HG03575 (cell line): ENCODE measurements around the gene WDR87.
"Not testable (repeated sequence)": the region's sequence is repeated elsewhere in the genome, so short reads cannot be mapped to it uniquely, and the experiment has no call there.

Experiments used
- ATAC-seq: cut with Tn5 transposase; IDR thresholded peaks from one replicate; pipeline ENCODE4 v1.9.1; 2021; ENCODE audit not compliant: unreplicated experiment, insufficient number of reproducible peaks, low FRiP score; ENCODE audit errors: extremely low read depth

Gene WDR87

GRCh38 chr19:37899453-37899852, 6.9 kb downstream of the WDR87 start:
- no peak for ATAC-seq

GRCh38 chr19:37896180-37896579, 10.2 kb downstream of the WDR87 start:
- no peak for ATAC-seq

DNA sequence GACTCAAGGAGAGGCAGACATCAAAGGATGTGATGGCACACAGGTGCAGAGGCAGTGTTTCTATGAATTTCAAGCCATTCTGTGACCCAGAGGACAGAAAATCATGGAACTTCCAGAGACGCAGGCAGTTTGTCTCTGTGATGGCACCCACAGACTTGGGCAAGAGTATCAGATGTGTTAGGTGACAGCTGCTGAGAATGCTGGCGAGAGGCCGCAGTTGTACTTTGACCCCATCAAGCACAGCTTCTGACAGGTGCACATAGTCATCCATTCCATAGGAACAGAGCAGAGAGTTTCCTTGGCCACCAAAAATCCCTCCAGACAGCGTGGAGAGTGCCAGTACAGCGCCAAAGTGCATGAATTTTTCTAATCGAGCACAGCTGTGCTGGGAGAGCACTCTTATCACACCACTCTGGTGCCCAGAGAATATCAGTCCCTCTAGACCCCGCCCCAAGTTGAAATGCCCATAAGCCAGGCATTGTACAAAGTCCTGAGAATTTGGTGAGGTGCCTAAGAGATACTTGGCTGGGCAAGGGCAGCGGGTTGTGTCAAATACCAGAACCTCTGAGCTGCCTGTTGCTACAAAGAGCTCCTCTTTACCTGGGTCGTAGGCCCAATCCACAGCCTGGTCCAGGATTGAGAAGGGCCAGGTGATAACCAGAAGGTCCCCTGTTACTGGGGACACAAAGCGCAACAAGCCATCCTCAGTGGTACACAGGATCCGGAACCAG, 12.4 kb downstream of the WDR87 start:
- no peak for ATAC-seq

- no peak for ATAC-seq
These were observed 19.8 kb downstream of the WDR87 start for GRCh38 chr19:37886571-37886970.

GRCh38 chr19:37885392-37885791, 21.0 kb downstream of the WDR87 start:
- no peak for ATAC-seq

DNA sequence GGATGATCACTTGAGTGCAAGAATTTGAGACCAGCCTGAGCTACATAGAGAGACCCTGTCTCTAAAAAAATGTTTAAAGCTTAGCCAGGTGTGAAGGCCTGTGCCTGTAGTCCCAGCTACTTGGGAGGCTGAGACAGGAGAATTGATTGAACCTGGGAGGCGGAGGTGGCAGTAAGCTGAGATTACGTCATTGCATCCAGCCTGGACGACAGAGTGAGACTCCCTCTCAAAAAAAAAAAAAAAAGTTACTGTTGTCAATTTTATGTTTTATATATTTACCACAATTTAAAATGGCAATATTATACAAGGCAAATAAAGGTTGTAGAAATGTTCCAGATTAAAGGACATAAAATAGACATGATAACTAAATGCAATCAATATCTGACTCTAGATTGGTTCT, 29.2 kb downstream of the WDR87 start:
- ATAC-seq, result no peak

DNA sequence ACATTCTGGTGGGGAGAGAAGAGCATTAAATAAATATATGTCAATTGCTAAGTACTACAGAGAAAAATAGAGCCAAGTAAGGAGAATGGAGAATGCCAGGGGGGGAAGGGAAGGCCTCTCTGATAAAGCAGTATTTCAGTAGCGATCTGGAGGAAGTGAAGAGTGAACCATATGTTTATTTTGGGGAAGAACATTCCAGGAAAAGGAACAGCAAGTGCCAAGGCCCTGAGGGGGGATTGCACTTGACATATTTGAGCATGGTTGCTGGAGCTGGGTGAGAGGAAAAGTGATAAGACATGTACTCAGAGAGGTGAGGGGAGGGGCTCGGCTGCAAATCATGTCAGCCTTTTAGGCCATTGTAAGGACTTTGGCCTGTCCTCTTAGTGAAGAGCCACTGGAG, 30.4 kb downstream of the WDR87 start:
- no peak for ATAC-seq

GRCh38 chr19:37874784-37875183, 31.6 kb downstream of the WDR87 start:
- ATAC-seq, result no peak

GRCh38 chr19:37872383-37872782, 34.0 kb downstream of the WDR87 start:
- no peak for ATAC-seq

DNA sequence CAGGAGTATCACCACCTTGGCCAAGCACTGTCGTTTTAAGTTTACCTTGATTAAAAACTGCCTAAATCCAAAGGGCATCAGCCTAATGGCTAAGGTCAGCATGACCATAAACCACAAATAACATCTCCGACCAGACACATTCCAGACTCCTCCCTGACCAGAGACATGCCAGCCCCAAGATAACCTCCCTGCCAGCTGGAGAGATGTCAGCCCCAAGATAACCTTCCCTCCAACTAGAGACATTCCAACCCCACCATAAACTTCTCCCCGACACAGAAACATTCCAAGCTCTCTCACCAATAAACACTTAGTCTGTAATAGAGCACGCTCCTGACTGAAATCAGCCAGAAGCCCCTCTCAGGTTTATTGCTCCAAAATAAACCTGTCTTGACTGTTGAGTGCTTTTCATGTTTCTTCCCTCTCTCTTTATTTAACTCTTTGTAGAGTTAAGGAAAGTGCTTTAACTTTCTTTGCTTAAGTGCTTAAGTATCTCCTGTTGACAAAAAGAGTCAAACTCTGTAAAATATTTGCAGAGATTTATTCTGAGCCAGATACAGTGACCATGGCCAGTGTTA, 36.5 kb downstream of the WDR87 start:
- no peak for ATAC-seq

DNA sequence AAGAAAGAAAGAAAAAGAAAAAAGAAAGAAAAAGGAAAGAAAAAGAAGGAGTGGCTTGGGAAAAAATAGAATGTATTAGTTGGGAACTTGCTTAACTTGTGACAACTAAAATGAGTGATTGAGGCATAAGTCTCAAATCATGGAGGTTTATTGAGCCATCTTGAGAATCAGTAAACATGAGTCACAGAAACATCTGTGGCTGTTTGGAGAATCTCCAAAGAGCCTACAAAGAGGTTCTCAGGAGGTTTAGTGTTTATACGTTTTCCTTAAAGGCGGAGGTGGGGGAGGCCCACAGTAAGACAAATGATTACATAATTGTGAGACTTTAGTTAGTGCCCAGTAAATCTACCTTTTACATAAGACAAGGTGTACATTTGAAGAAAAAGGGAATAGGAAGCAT, 38.6 kb downstream of the WDR87 start:
- ATAC-seq, result no peak

DNA sequence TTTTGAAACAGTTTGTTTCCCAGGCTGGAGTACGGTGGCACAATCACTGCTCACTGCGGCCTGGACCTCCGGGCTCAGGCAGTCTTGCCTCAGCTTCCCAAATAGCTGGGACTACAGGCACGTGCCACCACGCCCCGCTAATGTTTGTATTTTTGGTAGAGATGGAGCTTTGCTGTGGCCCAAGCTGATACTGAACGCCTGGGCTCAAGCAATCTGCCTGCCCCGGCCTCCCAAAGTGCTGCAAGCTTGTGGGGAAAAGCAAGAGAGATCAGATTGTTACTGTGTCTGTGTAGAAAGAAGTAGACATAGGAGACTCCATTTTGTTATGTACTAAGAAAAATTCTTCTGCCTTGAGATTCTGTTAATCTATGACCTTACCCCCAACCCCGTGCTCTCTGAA, 40.5 kb downstream of the WDR87 start:
- not testable (repeated sequence) for ATAC-seq

GRCh38 chr19:37864501-37864900, 41.9 kb downstream of the WDR87 start:
- no peak for ATAC-seq

DNA sequence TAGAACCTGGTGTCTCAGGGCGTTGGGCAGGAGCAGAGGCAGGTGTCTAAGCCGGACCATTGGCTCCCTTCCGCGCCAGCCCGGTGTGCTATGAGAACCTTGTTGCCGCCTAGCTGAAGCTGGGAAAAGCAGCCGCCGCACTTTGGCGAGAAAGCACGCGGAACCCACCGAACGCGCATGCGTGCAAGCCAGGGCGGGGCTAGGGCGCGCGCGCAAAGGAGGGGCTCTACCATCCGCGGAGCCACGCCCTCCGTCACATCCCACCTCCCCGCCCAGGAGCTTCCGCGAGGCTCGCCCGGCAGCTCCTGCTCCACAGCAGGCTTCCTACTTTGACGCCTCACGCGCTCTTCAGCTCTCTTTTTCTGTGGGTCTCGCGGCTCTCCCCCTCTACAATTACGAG, 51.3 kb downstream of the WDR87 start:
- no peak for ATAC-seq

DNA sequence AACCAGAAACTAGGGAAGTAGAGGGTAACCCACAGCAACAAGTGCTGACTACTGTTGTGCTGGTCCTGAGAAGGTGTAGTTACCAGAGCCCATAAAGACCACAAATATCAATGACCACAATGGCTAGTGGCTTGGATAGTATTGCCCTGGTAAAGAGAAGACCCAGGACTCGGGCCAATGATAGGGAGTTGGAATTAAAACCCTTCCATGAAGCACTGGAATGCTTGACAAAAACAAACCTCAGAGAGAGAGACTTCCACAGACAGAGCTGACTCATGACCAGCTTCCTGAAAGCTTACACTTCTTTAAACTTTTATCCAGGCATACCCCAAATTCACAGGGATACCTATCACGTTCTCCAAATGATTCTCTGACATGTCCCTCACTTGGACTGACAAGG, 60.5 kb downstream of the WDR87 start:
- ATAC-seq, result no peak
